ENCODE measurements around the gene HDGFL2.

Gene HDGFL2

GRCh38 chr19:4493104-4493928 lies 21.2 kb downstream of the HDGFL2 start:
- Histone ChIP-seq H3K4me3 (no peak overlapping the region), H3K27me3 (ENCODE audit: low read depth) (no peaks in the 10 kb centered on the region), H3K36me3 (replicated peaks) (peaks cover 57% of the 10 kb centered on the region), H3K4me1 (no peaks in the 10 kb centered on the region), H3K9me3 (no peaks in the 10 kb centered on the region)
- in situ Hi-C loops (cut with MboI; ENCODE audit: low sequenced_read_pairs) = no loop called here
- no peak for DNase-seq (ENCODE audit: low spot score in 2 of 2)

DNA sequence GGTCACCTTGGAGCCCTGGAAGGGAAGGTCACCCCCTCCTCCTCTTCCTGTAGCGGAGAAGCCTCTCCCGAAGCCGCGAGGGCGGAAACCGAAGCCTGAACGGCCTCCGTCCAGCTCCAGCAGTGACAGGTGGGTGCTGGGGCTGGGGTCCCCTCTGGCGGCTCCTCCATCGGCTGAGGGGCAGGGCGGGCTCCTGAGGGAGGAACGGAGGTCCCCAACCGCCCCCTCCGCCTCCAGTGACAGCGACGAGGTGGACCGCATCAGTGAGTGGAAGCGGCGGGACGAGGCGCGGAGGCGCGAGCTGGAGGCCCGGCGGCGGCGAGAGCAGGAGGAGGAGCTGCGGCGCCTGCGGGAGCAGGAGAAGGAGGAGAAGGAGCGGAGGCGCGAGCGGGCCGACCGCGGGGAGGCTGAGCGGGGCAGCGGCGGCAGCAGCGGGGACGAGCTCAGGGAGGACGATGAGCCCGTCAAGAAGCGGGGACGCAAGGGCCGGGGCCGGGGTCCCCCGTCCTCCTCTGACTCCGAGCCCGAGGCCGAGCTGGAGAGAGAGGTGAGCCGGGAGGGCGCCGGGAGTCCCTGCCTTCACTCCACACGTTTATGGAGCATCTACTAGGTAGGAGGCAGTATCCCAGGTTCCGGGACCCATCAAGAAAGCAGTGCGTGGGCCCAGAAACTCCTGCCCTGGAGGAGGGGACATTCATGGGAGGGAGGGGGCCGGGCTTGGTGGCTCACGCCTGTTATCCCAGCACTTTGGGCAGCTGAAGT lies 22.0 kb downstream of the HDGFL2 start:
- Histone ChIP-seq H3K27me3 (ENCODE audit: low read depth) (no peaks in the 10 kb centered on the region), H3K36me3 (replicated peaks) (peaks cover 61% of the 10 kb centered on the region), H3K4me1 (no peaks in the 10 kb centered on the region), H3K4me3 (no peak overlapping the region), H3K9me3 (no peaks in the 10 kb centered on the region)
- in situ Hi-C loops (cut with MboI; ENCODE audit: low sequenced_read_pairs) = no loop called here
- no peak for DNase-seq (ENCODE audit: low spot score in 2 of 2)

DNA sequence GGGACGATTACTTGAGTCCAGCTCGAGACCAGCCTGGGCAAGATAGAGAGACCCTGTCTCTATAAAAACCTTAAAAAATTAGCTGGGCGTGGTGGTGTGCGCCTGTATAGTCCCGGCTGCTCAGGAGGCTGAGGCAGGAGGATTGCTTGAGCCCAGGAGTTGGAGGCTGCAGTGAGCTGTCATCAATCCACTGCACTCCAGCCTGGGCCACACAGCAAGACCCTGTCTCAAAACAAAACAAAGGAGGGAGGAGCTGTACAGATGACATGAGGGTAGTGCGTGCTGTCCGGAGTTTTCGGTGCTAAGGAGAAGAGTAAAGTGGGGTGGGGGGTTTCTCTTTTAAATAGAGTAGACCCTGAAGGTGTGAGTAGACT lies 22.6 kb downstream of the HDGFL2 start:
- no peak for DNase-seq (ENCODE audit: low spot score in 2 of 2)
- Histone ChIP-seq H3K4me3 (no peak overlapping the region), H3K4me1 (no peaks in the 10 kb centered on the region), H3K9me3 (no peaks in the 10 kb centered on the region), H3K27me3 (ENCODE audit: low read depth) (no peaks in the 10 kb centered on the region), H3K36me3 (replicated peaks) (peaks cover 57% of the 10 kb centered on the region)
- in situ Hi-C loops (cut with MboI; ENCODE audit: low sequenced_read_pairs) = no loop called here

- no peak for DNase-seq (ENCODE audit: low spot score in 2 of 2)
- Histone ChIP-seq H3K4me1 (no peaks in the 10 kb centered on the region), H3K36me3 (replicated peaks) (peaks cover 53% of the 10 kb centered on the region)
Observed at GRCh38 chr19:4495471-4495870, 23.4 kb downstream of the HDGFL2 start.

GRCh38 chr19:4496304-4496703 lies 24.2 kb downstream of the HDGFL2 start:
- no peak overlapping the region for H3K4me3 ChIP-seq
- no peak for DNase-seq (ENCODE audit: low spot score in 2 of 2)
- H3K36me3 ChIP-seq (replicated peaks) = peaks cover 60% of the 10 kb centered on the region
- no peaks in the 10 kb centered on the region for H3K4me1 ChIP-seq
- H3K27me3 ChIP-seq (ENCODE audit: low read depth) = no peaks in the 10 kb centered on the region
- no peaks in the 10 kb centered on the region for H3K9me3 ChIP-seq
- in situ Hi-C loops (cut with MboI; ENCODE audit: low sequenced_read_pairs) = no loop called here

More at GRCh38 chr19:4495471-4495870, 23.4 kb downstream of the HDGFL2 start:
- in situ Hi-C loops (cut with MboI; ENCODE audit: low sequenced_read_pairs) = no loop called here
- no peaks in the 10 kb centered on the region for H3K9me3 ChIP-seq
- no peak overlapping the region for H3K4me3 ChIP-seq
- H3K27me3 ChIP-seq (ENCODE audit: low read depth) = no peaks in the 10 kb centered on the region

- Histone ChIP-seq H3K27me3 (ENCODE audit: low read depth) (no peaks in the 10 kb centered on the region), H3K36me3 (replicated peaks) (peaks cover 50% of the 10 kb centered on the region), H3K4me1 (no peaks in the 10 kb centered on the region), H3K4me3 (no peak overlapping the region), H3K9me3 (no peaks in the 10 kb centered on the region)
- no peak for DNase-seq (ENCODE audit: low spot score in 2 of 2)
- in situ Hi-C loops (cut with MboI; ENCODE audit: low sequenced_read_pairs) = no loop called here
Observed at GRCh38 chr19:4497770-4498389, 25.8 kb downstream of the HDGFL2 start.

DNA sequence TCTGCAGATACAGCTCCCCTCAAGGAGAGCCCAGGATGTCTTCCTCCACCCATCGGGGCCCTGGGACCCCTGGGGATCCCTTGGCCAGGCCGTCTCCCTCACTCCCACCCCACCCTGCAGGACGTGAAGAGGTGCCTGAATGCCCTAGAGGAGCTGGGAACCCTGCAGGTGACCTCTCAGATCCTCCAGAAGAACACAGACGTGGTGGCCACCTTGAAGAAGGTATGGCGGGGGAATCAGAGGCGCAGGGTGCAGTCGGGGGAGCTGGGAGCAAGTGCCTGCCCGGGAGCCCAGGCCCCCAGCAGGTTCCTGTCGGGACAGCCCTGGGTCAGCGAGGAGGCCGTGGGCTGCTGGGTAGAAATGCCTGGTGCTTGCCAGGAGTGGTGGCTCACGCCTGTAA lies 26.6 kb downstream of the HDGFL2 start:
- Histone ChIP-seq H3K4me3 (no peak overlapping the region), H3K36me3 (replicated peaks) (peaks cover 46% of the 10 kb centered on the region), H3K27me3 (ENCODE audit: low read depth) (no peaks in the 10 kb centered on the region), H3K4me1 (no peaks in the 10 kb centered on the region), H3K9me3 (no peaks in the 10 kb centered on the region)
- DNase-seq (ENCODE audit: low spot score in 2 of 2) = no peak
- in situ Hi-C loops (cut with MboI; ENCODE audit: low sequenced_read_pairs) = no loop called here

DNA sequence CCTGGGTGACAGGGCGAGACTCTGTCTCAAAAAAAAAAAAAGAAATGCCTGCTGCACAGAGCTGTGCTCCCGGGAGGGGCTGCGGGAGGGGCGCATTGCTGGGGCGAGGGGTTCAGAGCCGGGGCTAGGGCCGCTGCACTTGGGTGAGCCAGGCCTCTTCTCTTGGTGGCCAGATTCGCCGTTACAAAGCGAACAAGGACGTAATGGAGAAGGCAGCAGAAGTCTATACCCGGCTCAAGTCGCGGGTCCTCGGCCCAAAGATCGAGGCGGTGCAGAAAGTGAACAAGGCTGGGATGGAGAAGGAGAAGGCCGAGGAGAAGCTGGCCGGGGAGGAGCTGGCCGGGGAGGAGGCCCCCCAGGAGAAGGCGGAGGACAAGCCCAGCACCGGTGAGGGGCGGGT lies 27.2 kb downstream of the HDGFL2 start:
- no peak for DNase-seq (ENCODE audit: low spot score in 2 of 2)
- H3K9me3 ChIP-seq = no peaks in the 10 kb centered on the region
- in situ Hi-C loops (cut with MboI; ENCODE audit: low sequenced_read_pairs) = no loop called here
- no peaks in the 10 kb centered on the region for H3K4me1 ChIP-seq
- H3K4me3 ChIP-seq = no peak overlapping the region
- H3K27me3 ChIP-seq (ENCODE audit: low read depth) = no peaks in the 10 kb centered on the region
- peaks cover 41% of the 10 kb centered on the region for H3K36me3 ChIP-seq (replicated peaks)

GRCh38 chr19:4499855-4500254 lies 27.8 kb downstream of the HDGFL2 start:
- no peaks in the 10 kb centered on the region for H3K27me3 ChIP-seq (ENCODE audit: low read depth)
- no peak for DNase-seq (ENCODE audit: low spot score in 2 of 2)
- H3K4me1 ChIP-seq = no peaks in the 10 kb centered on the region
- no peak overlapping the region for H3K4me3 ChIP-seq
- H3K9me3 ChIP-seq = no peaks in the 10 kb centered on the region
- H3K36me3 ChIP-seq (replicated peaks) = peaks cover 38% of the 10 kb centered on the region
- in situ Hi-C loops (cut with MboI; ENCODE audit: low sequenced_read_pairs) = no loop called here

DNA sequence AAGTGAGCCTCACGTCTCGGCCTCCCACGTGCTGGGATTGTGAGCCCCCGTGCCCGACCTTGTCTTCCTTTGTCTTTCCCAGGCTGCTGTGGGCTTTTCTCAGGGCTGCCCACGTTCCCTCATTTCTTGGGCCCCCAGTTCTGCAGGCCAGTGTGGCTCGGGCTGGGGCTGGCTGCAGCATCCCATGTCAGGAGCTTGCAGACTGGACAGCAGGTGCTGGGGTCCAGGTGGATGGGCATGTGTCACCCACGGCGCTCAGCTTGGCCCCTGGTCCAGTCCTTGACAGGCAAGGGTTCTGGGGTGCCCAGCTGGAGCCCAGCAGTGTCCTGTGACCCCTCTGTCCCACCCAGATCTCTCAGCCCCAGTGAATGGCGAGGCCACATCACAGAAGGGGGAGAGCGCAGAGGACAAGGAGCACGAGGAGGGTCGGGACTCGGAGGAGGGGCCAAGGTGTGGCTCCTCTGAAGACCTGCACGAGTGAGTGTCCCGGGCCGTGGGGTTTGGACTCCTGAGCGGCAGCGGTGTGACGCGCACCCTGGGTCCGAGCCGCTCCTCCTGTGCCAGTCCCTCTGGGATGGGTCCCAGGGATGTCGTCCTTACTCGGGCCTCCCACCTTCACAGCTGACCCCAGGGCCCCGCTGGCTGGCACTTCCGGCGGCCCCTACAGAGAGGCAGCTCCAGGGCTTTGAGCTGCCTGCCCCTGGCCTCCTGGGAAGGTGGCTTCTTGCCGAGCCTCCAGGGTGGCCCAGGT lies 28.9 kb downstream of the HDGFL2 start:
- Histone ChIP-seq H3K4me1 (no peaks in the 10 kb centered on the region), H3K27me3 (ENCODE audit: low read depth) (no peaks in the 10 kb centered on the region), H3K9me3 (no peaks in the 10 kb centered on the region), H3K4me3 (no peak overlapping the region), H3K36me3 (replicated peaks) (peaks cover 40% of the 10 kb centered on the region)
- no peak for DNase-seq (ENCODE audit: low spot score in 2 of 2)
- in situ Hi-C loops (cut with MboI; ENCODE audit: low sequenced_read_pairs) = no loop called here

- H3K9me3 ChIP-seq = no peaks in the 10 kb centered on the region
- H3K27me3 ChIP-seq (ENCODE audit: low read depth) = no peaks in the 10 kb centered on the region
- in situ Hi-C loops (cut with MboI; ENCODE audit: low sequenced_read_pairs) = no loop called here
- no peak for DNase-seq (ENCODE audit: low spot score in 2 of 2)
- H3K4me3 ChIP-seq = no peak overlapping the region
- no peaks in the 10 kb centered on the region for H3K4me1 ChIP-seq
- H3K36me3 ChIP-seq (replicated peaks) = peaks cover 40% of the 10 kb centered on the region
Observed at GRCh38 chr19:4501691-4502090, 29.6 kb downstream of the HDGFL2 start.

GRCh38 chr19:4502282-4503131 lies 30.4 kb downstream of the HDGFL2 start:
- H3K27me3 ChIP-seq (ENCODE audit: low read depth) = no peaks in the 10 kb centered on the region
- in situ Hi-C loops (cut with MboI; ENCODE audit: low sequenced_read_pairs) = no loop called here
- no peaks in the 10 kb centered on the region for H3K9me3 ChIP-seq
- H3K4me1 ChIP-seq = no peaks in the 10 kb centered on the region
- DNase-seq (ENCODE audit: low spot score in 2 of 2) = no peak
- no peak overlapping the region for H3K4me3 ChIP-seq
- peaks cover 37% of the 10 kb centered on the region for H3K36me3 ChIP-seq (replicated peaks)
